GM19099 (cell line): ENCODE measurements around the gene PTPMT1.
A peak's percentile ranks its signal among the peaks of the same experiment; 100 is the strongest.

ENCODE experiments used
- POLR2A ChIP-seq: IDR thresholded peaks from 3 replicates; pipeline ENCODE4 v1.6.1; 2011; ENCODE audit warnings: low read depth; ENCODE audit not compliant: insufficient read length; ENCODE audit errors: extremely low read depth

The PTPMT1 gene

GRCh38 chr11:47570651-47571356 lies 5.4 kb downstream of the PTPMT1 start:
- no peak for TF ChIP-seq POLR2A

GRCh38 chr11:47571357-47571729 lies 5.9 kb downstream of the PTPMT1 start:
- TF ChIP-seq POLR2A: no peak

- TF ChIP-seq POLR2A: no peak
Observed at GRCh38 chr11:47571895-47572294, 6.5 kb downstream of the PTPMT1 start.

- no peak for TF ChIP-seq POLR2A
Observed at GRCh38 chr11:47572715-47573255, 7.4 kb downstream of the PTPMT1 start.

- no peak for TF ChIP-seq POLR2A
Observed at GRCh38 chr11:47573321-47573720, 7.9 kb downstream of the PTPMT1 start.

GRCh38 chr11:47577460-47578041 lies 12.2 kb downstream of the PTPMT1 start:
- TF ChIP-seq POLR2A: no peak

GRCh38 chr11:47578524-47579494 lies 13.4 kb downstream of the PTPMT1 start, which contains the start of the genes KBTBD4 and NDUFS3:
TSS of gene KBTBD4 (minus strand) at chr11:47578970. CDS start at chr11:47578951, 19 bp downstream.
TSS of gene NDUFS3 (plus strand) at chr11:47579074. CDS start at chr11:47579092, 18 bp downstream.
- peak; percentile 94 for TF ChIP-seq POLR2A

GRCh38 chr11:47583844-47584243 lies 18.4 kb downstream of the PTPMT1 start:
- no peak for TF ChIP-seq POLR2A

GRCh38 chr11:47586098-47586855 lies 20.9 kb downstream of the PTPMT1 start, which contains the start of gene FAM180B:
TSS of gene FAM180B (plus strand) at chr11:47586678. CDS start at chr11:47586769, 91 bp downstream.
- no peak for TF ChIP-seq POLR2A

GRCh38 chr11:47587039-47587716 lies 21.8 kb downstream of the PTPMT1 start:
- TF ChIP-seq POLR2A: no peak

- TF ChIP-seq POLR2A: no peak
Observed at GRCh38 chr11:47587723-47588326, 22.4 kb downstream of the PTPMT1 start.

GRCh38 chr11:47589118-47589517 lies 23.7 kb downstream of the PTPMT1 start:
- TF ChIP-seq POLR2A: no peak

- TF ChIP-seq POLR2A: no peak
Observed at GRCh38 chr11:47589584-47589976, 24.2 kb downstream of the PTPMT1 start.

GRCh38 chr11:47589977-47590861 lies 24.8 kb downstream of the PTPMT1 start:
- TF ChIP-seq POLR2A: no peak
